ES-I3 (cell line): ENCODE data around the gene DYNC1H1.

Experiments
- H3K36me3 ChIP-seq: 2 replicates; pipeline ENCODE4 v1.6.1; 2013; ENCODE audit warnings: mild to moderate bottlenecking, low read length, control low read depth, moderate library complexity; ENCODE audit not compliant: insufficient read depth
- H3K4me1 ChIP-seq: 2 replicates; pipeline ENCODE4 v1.6.1; 2013; ENCODE audit warnings: mild to moderate bottlenecking, control low read depth, low read length; ENCODE audit not compliant: insufficient read depth
- H3K9ac ChIP-seq: 2 replicates; pipeline ENCODE4 v1.6.1; 2013; ENCODE audit warnings: low read depth, mild to moderate bottlenecking, low read length, moderate library complexity
- H3K9me3 ChIP-seq: 2 replicates; pipeline ENCODE4 v1.6.1; 2013; ENCODE audit warnings: mild to moderate bottlenecking, low read length, moderate library complexity; ENCODE audit not compliant: control insufficient read depth, insufficient read depth

Gene DYNC1H1

DNA sequence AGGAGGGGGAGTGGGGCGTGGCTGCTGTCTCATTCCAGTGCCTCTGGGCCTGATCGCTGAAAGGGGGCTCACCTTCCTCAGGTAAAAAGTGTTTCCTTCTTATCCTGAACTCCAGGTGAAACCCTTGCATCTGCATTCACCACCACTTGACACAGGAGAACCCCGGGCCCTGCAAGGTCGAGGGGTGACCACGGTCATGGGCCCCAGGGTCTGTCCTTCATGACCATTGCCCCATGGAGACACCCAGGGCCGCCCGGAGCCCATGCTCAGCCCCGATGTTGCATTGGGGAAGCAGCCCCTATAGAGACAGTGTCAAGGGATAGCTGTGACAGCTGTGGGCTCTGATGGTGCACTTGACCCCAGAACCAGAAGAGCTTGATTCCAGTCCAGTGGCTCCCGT, 34.4 kb upstream of the DYNC1H1 start:
- H3K9ac ChIP-seq, result no peak overlapping the region
- H3K36me3 ChIP-seq, result no peaks in the 10 kb centered on the region
- H3K9me3 ChIP-seq, result no peaks in the 10 kb centered on the region
- no peaks in the 10 kb centered on the region for H3K4me1 ChIP-seq

DNA sequence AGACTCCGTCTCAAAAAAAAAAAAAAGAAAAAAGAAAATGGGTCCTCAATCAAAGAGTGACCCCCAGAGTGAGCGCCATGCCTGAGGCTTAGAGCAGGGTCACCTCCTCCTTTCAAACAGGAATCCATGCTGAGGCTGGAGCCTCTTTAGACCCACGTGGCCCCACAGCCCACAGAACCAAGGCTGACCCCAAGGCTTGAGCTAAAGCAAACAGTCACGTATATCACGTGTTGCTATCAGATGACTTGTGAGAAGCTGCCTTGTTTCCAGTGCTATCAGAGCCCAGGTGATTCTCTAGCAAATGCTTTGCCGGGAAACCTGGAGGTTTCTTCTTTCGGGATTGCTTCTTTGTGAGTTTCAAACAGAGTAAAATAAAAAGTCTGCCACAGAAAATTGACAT, 31.7 kb upstream of the DYNC1H1 start:
- Histone ChIP-seq H3K4me1 (no peaks in the 10 kb centered on the region), H3K9ac (no peak overlapping the region), H3K9me3 (no peaks in the 10 kb centered on the region), H3K36me3 (no peaks in the 10 kb centered on the region)

DNA sequence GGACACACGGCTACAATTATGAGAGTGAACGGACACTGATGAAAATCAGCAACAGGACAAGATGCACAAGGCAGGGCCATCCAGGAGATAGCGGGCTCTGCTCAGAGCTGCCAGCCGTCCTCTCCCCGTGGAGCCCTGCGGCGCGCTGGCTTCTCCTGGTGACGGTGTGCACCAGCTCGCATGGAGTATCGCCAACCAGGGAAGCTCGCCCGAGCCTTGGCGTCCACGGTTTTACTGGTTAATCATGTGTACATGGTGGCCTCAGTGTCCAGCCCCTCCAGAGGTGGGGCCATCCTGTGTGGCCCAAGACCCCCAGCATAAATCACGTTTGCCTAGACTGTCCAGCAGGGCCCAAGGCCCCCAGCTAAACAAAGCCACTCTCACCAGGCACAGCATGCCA, 31.2 kb upstream of the DYNC1H1 start:
- H3K36me3 ChIP-seq, result no peaks in the 10 kb centered on the region
- no peaks in the 10 kb centered on the region for H3K4me1 ChIP-seq
- H3K9me3 ChIP-seq, result no peaks in the 10 kb centered on the region
- no peak overlapping the region for H3K9ac ChIP-seq

DNA sequence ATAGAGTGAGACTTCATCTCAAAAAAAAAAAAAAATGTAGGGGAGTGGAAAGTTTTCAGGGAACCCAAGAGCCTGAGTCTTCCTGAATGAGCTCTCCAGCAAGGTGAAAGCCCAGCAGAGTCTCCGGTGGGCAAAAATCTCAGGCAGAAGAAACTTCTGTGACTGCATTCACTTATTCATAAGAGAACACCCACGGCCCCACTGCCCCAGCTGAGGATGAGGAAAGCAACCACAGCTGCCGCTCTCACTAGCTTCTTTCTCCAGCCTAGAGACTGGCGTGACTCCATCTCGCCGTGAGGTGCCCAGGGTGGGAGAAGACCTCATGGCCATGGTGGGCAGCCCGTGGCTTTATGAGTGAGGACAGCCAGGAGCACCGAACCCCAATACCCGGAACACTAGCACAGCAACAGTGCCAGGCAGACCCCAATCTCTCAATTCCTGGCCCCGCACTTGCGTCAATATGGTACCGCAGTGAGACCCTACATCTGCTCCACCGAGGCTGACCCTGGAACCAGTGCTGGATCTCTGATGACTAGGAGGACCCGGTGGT, 29.7 kb upstream of the DYNC1H1 start:
- H3K9ac ChIP-seq, result no peak overlapping the region
- H3K36me3 ChIP-seq, result no peaks in the 10 kb centered on the region
- no peaks in the 10 kb centered on the region for H3K4me1 ChIP-seq
- H3K9me3 ChIP-seq, result no peaks in the 10 kb centered on the region

DNA sequence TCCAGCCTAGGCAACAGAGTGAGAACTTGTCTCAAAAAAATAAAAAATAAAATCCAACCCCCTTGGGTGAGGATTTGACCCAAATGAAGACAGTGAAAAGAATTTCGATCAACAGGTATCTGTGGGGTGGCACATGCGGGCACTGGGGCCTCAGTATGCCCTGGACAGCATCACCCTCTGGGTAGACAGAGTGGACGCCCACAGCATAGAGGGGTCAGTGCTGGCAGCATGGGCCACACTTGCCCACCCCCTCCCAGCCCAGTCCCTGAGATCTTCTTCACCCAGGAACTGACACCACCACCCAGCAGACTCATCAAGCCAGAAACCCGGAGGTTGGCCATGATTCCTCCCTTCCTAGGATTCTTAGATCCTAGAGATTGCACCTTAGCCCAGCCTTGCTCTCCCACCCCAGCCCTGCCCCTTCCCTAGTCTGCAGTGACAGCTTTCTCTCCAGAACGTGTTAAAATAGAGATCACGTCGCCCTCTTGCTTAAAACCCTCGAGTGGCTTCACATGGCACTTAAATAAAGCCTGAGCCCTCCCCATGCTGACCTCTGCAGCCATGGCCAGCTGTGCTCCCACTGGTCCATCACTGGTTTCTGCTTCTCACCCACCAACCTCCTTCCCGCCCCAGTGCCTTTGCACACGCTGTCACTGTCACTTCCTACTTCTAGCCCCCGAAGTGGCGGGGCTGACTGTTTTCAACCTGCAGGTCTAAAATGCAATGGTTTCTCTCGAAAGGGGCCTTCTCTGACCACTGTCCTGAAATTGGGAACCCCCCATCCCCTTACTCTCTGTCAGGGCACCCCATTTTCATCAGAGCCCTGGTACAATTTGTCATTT, 26.2 kb upstream of the DYNC1H1 start:
- Histone ChIP-seq H3K9ac (peak overlapping the region; percentile 8; the same call in 1 of the 2 replicates), H3K4me1 (no peaks in the 10 kb centered on the region), H3K36me3 (no peaks in the 10 kb centered on the region), H3K9me3 (no peaks in the 10 kb centered on the region)

DNA sequence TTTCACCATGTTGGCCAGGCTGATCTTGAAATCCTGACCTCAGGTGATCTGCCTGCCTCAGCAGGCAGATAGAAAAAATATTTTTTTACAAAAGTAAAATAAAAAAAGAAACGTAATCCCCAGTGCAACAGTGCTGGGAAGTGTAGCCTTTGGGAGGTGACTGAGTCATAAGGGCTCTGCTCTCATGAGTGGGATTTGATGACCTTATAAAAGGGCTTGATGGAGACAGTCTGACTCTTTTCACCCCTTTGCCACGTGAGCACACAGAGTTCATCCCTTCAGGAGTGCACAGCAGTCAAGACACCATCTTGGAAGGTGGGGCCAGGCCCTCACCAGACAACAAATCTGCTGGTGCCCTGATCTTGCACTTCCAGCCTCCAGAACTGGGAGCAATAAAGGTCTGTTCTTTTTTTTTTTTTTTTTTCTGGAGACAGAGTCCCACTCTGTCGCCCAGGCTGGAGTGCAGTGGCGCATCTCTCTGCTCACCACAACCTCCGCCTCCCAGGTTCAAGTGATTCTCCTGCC, 24.7 kb upstream of the DYNC1H1 start:
- Histone ChIP-seq H3K36me3 (no peaks in the 10 kb centered on the region), H3K4me1 (no peaks in the 10 kb centered on the region), H3K9ac (no peak overlapping the region), H3K9me3 (no peaks in the 10 kb centered on the region)

DNA sequence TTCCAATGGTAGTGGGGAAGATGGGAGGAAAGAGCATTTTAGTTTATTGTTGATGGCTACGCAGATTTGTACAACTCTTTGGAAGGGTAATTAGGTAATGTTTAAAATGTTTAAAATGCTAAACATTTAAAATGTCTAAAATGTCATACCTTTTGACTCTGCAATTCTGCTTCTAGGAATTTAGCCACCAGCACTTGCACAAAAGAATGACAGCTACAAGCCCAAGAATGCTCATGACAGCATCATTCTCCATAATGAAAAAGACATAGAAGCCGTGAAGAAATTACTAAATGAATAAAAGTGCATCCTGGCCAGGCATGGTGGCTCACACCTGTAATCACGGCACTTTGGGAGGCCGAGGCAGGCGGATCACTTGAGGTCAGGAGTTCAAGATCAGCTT, 19.9 kb upstream of the DYNC1H1 start:
- Histone ChIP-seq H3K4me1 (no peaks in the 10 kb centered on the region), H3K9ac (no peak overlapping the region), H3K36me3 (no peaks in the 10 kb centered on the region), H3K9me3 (no peaks in the 10 kb centered on the region)

DNA sequence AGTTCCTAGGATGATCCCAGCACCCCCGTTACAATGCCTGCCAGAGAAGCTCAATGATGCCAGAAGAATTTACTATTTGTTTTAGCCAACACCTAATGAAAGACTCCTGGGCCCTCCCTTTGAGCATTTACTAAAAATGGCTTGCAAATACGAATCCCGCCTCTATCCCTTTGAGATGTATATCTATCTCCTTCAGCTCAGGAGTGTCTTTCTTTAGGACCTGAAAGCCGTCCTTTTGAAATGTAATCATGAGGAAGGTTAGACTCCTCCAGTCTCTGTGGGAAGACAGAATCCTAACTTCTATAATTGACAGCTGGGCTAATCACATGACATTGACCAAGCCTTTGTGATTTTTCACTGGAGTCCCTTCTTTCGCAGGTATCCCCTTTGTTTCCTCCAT, 19.2 kb upstream of the DYNC1H1 start:
- H3K36me3 ChIP-seq, result no peaks in the 10 kb centered on the region
- no peaks in the 10 kb centered on the region for H3K4me1 ChIP-seq
- no peaks in the 10 kb centered on the region for H3K9me3 ChIP-seq
- H3K9ac ChIP-seq, result no peak overlapping the region

DNA sequence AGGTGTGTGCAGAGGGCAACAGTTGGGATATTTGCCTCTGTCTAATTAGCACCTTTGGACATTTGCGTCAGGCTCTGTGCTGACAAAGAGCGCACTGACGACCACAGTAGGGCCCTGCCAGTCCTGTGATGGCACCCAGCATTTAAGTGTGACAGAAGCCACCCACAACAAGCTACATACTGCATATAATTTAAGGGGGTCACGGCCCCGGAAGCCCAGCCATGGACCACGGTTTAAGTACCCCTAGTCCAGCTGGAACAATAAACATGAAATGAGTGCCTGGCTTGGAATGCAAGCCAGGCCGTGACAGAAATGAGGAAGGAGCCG, 16.8 kb upstream of the DYNC1H1 start:
- Histone ChIP-seq H3K9me3 (no peaks in the 10 kb centered on the region), H3K4me1 (no peaks in the 10 kb centered on the region), H3K36me3 (no peaks in the 10 kb centered on the region), H3K9ac (peak overlapping the region; percentile 98)

DNA sequence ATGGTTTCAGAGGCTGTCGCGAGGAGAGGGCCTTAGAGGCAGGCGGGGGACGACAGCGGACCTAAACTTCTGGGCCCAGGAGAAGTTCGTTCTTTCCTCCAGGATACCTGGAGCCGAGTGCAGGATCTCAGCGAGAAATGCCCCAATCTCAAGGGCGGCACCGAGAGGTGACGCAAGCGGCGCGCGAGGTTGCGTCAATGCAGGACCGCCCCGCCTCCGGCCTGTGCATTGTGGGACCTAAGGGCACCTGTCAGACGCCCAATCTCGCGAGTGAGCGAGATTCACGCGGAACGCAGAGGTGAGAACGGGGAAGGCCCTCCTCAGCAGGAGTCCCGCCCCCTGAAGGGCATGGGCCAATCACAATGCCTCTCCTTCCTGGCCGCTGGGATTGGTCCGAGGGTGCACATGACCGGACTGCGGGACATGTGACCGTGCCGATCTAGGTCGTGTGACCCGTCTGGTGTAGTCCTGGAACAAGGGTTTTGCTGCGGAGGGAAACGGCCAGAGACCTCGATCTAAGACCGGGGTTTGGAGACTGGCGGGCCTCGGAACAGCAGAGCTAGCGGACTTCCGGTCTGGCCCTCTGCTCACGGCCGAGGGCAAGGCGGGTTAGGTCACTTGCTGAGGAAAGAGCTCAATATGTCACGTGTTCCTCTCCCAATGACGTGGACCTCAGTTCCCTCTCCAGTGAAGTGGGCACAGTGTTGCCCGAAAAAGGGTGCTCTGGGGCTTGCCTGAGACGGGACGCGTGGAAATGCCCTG, 16.3 kb upstream of the DYNC1H1 start:
- Histone ChIP-seq H3K9me3 (no peaks in the 10 kb centered on the region), H3K36me3 (no peaks in the 10 kb centered on the region), H3K9ac (peak overlapping the region; percentile 98), H3K4me1 (no peaks in the 10 kb centered on the region)

DNA sequence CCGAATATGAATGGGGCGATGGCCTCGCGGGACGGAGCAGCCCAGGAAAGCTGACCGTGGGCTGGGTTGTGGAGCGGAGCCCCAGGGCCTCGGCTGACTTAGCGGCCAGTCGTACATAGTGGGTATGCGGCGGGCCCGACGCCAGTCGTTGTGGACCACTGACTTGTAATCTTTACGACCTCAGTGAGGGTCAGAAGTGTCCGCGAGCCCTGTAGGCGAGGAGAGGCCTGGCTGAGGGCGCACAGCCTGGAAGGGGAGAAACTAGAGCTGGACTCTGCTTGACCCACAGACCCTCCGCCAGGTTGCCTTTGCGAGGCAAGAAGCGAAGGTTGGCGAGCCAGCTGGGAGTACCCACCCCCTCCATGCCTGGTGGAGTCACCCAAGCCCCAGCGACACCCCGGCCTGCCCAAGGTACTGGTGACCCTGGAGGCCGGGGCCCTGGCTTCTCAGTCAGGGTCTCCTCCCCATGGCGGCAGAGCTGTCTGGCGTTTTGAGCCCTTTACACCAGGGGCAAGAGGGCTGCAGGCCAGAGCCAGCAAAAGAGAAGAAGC, 15.6 kb upstream of the DYNC1H1 start:
- Histone ChIP-seq H3K9ac (peak overlapping the region; percentile 98), H3K4me1 (no peaks in the 10 kb centered on the region), H3K9me3 (no peaks in the 10 kb centered on the region), H3K36me3 (no peaks in the 10 kb centered on the region)

DNA sequence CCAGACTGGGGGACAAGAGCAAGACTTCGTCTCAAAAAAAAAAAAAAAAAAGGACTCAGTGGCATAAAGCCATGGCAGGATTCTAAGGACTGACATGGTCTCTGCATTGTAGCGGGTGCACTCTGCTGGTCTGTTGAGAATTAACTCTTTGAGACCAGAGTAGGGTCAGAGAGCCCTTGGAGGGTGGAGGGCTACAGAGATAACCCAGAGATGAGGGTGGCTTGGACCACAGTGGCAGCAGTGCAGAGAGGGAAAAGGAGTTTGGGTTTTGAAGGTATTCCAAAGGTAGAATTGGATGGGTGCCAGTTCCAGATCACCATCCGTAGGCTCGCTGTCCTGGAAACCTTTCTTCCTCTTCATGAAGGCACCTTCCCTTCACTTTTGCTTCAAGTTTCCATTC, 14.3 kb upstream of the DYNC1H1 start:
- no peaks in the 10 kb centered on the region for H3K4me1 ChIP-seq
- H3K9me3 ChIP-seq, result no peaks in the 10 kb centered on the region
- H3K36me3 ChIP-seq, result no peaks in the 10 kb centered on the region
- no peak overlapping the region for H3K9ac ChIP-seq

DNA sequence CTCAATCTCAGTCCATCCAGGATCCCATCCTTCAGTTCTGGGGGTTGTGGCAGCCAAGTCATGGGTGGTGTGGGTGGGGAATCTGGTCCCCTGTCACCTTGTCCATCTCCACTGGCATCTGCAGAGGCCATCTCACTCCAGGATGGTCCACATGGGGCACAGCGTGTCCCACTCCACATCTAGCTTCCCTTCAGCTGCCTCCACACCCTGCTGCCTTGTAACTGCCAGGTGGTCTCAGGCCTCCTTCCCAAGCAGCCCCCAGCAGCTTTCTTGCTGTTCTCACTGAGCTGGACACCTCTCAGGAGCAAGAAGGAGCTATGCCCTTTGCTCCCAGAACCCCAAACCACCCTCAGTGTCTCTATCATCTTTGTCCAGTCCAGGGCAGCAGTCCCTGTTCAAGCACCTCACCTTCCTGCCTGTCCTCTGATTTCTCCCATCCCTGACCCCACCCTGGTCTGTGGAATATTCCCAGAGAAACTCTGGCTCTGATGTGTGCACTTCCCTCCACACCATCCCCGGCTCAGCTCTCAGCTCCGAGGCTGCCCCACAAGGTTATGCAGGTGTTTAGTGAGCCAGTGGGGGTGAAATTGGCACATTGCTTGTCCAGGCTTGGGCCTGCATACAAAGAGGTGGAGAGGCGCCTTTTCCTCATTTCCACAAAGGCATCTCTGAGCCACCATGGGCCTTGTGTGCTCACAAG, 13.7 kb upstream of the DYNC1H1 start:
- no peaks in the 10 kb centered on the region for H3K36me3 ChIP-seq
- H3K9me3 ChIP-seq, result no peaks in the 10 kb centered on the region
- no peaks in the 10 kb centered on the region for H3K4me1 ChIP-seq
- H3K9ac ChIP-seq, result no peak overlapping the region

DNA sequence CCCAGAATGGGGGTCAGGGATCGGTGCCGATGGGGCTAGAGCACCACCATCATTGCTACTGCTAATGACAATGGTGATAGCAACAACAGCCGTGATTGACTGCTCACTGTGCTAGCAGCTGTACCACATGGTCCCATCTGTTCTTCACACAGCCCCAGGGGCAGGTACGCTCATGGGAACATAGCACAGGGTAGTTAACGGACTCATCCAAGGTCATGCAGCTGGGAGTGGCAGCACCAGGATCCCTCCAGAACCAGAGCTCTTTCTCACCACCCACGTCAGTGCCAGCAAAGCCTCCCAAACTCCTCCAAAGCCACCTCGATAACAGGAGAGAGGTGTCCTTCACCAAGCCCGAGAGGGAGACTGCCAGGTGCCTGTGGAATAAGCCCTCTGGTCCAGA, 11.2 kb upstream of the DYNC1H1 start:
- no peaks in the 10 kb centered on the region for H3K4me1 ChIP-seq
- no peaks in the 10 kb centered on the region for H3K36me3 ChIP-seq
- no peaks in the 10 kb centered on the region for H3K9me3 ChIP-seq
- no peak overlapping the region for H3K9ac ChIP-seq
